ENCODE measurements around the gene UBTF. TPM values are rescaled to one million over a fixed set of nuclear protein-coding genes. Genes with fewer than 3 reads are reported as not detected.
A peak's percentile ranks its signal among the peaks of the same experiment; 100 is the strongest.

UBTF gene
- total and polyA plus RNA-seq, 2 of the 8 experiments (the other 6 are each of a cell fraction or from before 2014, with no cell fraction given) = 14.7 to 106 TPM

GRCh38 chr17:44209786-44210341 is 9.6 kb downstream of the UBTF start:
- Histone ChIP-seq H3K56ac (replicated peaks; ENCODE audit: insufficient read length, low read depth, low read length) (no peak overlapping the region), H3K23ac (ENCODE audit: insufficient read length) (no peak overlapping the region), H3K4me1 (replicated peaks in 1 of 4; ENCODE audit: control insufficient read depth in 3 of 4, insufficient read depth in 4 of 4, low read length in 3 of 4) (peaks cover 0 to 11% (median 3%) of the 10 kb centered on the region in 4 experiments; a peak in 5 of 7 replicates), H3K14ac (ENCODE audit: insufficient read length) (no peak overlapping the region), H3K9ac (replicated peaks in 1 of 4; ENCODE audit: extremely low read depth in 1 of 4, low read depth in 3 of 4, low read length in 3 of 4) (0 out of 7 replicates have a peak overlapping the region, but pooled peaks of 1 of the 4 experiments have one; percentile 13), H2BK15ac (ENCODE audit: low read length) (no peak overlapping the region), H3K4me2 (ENCODE audit: insufficient read depth in 1 of 2, low read depth in 2 of 2, low read length in 2 of 2) (no peak overlapping the region), H4K8ac (ENCODE audit: extremely low read depth, insufficient read depth, low read length) (no peak overlapping the region; the same call in 1 of the 2 replicates), H3K23me2 (ENCODE audit: low read depth, low read length) (no peaks in the 10 kb centered on the region), H3K79me2 (ENCODE audit: control insufficient read depth in 1 of 2, insufficient read depth in 2 of 2, low read length in 2 of 2) (no peaks in the 10 kb centered on the region), H2BK12ac (ENCODE audit: low read depth, low read length) (no peak overlapping the region), H2BK20ac (ENCODE audit: low read length) (no peak overlapping the region), H2BK120ac (replicated peaks; ENCODE audit: low read depth, low read length) (no peak overlapping the region), H3K4me3 (ENCODE audit: extremely low read depth in 1 of 4, insufficient read depth in 2 of 4, low read depth in 3 of 4, low read length in 4 of 4) (no peak overlapping the region), H3K4ac (replicated peaks; ENCODE audit: insufficient read length, low read depth, low read length) (no peak overlapping the region), H4K20me1 (replicated peaks in 1 of 2; ENCODE audit: control insufficient read depth in 1 of 2, insufficient read depth in 2 of 2, low read length in 2 of 2) (peaks cover 0 to 7% of the 10 kb centered on the region in 2 experiments), H3K27ac (ENCODE audit: low read depth, low read length) (no peak overlapping the region; the same call in 1 of the 2 replicates), H3K18ac (ENCODE audit: extremely low read depth, low read length) (no peak overlapping the region), H4K5ac (ENCODE audit: insufficient read length, low read depth, low read length) (no peak overlapping the region), H2AFZ (ENCODE audit: low read length) (no peak overlapping the region), H4K91ac (replicated peaks; ENCODE audit: insufficient read length, low read length) (no peak overlapping the region), H3K79me1 (ENCODE audit: low read depth, low read length) (no peaks in the 10 kb centered on the region; the same call in none of the 2 replicates), H2AK5ac (ENCODE audit: low read depth, low read length) (no peak overlapping the region), H2BK5ac (ENCODE audit: low read depth, low read length) (no peak overlapping the region), H3K36me3 (ENCODE audit: control insufficient read depth in 2 of 4, insufficient read depth in 4 of 4, low read length in 3 of 4) (peaks cover 27 to 61% (median 43%) of the 10 kb centered on the region in 4 experiments), H3K27me3 (replicated peaks in 1 of 4; ENCODE audit: control insufficient read depth in 3 of 4, extremely low read depth in 1 of 4, insufficient read depth in 3 of 4, low read length in 3 of 4) (no peaks in the 10 kb centered on the region), H3K9me3 (ENCODE audit: insufficient read depth in 2 of 2, low read depth in 1 of 2, low read length in 1 of 2) (no peaks in the 10 kb centered on the region)
- ChIA-PET CTCF (ENCODE audit: partially characterized antibody) (interaction anchor here (0.5 to 12.7 kb wide), 43 partner anchors 8 to 509 kb away, joined by 3 to 158 read pairs (median 6); partner anchors contain the start of genes GRN, RUNDC3A, SLC25A39 and SLC4A1), POLR2A (ENCODE audit: partially characterized antibody) (interaction anchor here (0.5 to 10.4 kb wide), 16 partner anchors 9 to 152 kb away, joined by 3 to 135 read pairs (median 6); partner anchors contain the start of genes ATXN7L3, GRN, RUNDC3A and SLC25A39)
- FAIRE-seq (no peak), DNase-seq (ENCODE audit: low read depth in 1 of 2, low spot score in 2 of 2) (no peak)
- 76% methylated on average over 11 of the region's 11 CpGs; no CpG with 5 or more reads in 1 of the 2 experiments for WGBS, 2 experiments (ENCODE audit: extremely low coverage in 1 of 2, insufficient coverage in 1 of 2, insufficient read length in 1 of 2, insufficient replicate concordance in 2 of 2, low coverage in 1 of 2, low lambda C conversion rate in 2 of 2, missing lambda C conversion rate in 1 of 2)
- no peak for TF ChIP-seq SAP30 (IDR thresholded peaks at IDR 0.05; ENCODE audit: insufficient read depth, insufficient replicate concordance, low read length)
- TF ChIP-seq PHF8 (conservative IDR thresholded peaks at IDR 0.05; ENCODE audit: low read depth, low read length) = no peak
- no peak for TF ChIP-seq CHD1 (IDR thresholded peaks at IDR 0.05; ENCODE audit: low read depth, low read length)
- TF ChIP-seq SUZ12 (IDR thresholded peaks at IDR 0.05; ENCODE audit: low read length) = no peak
- no peak for TF ChIP-seq SP1 (IDR thresholded peaks at IDR 0.05; ENCODE audit: low read depth, low read length)
- TF ChIP-seq MAFK (IDR thresholded peaks at IDR 0.05; ENCODE audit: low read depth, low read length) = no peak
- TF ChIP-seq CBX5 (IDR thresholded peaks at IDR 0.05; ENCODE audit: low read depth, low read length) = no peak
- TF ChIP-seq BCL11A (IDR thresholded peaks at IDR 0.05; ENCODE audit: low read depth in 2 of 2, low read length in 2 of 2) = no peak
- TF ChIP-seq KDM4A (IDR thresholded peaks at IDR 0.05; ENCODE audit: low read depth, low read length, severe bottlenecking) = no peak
- TF ChIP-seq SP2 (IDR thresholded peaks at IDR 0.05; ENCODE audit: low read length) = no peak
